Chondrocyte (in vitro differentiated cells): ENCODE data around the gene RPS6KA6. TPM values are rescaled to one million over a fixed set of nuclear protein-coding genes. Genes with fewer than 3 reads are reported as not detected.

ENCODE experiments used
- DNase-seq: peaks from one replicate; pipeline ENCODE4 v3.0.0; 2021; ENCODE audit warnings: mixed read lengths, low spot score
- H3K27ac Mint-ChIP-seq: one replicate; pipeline ENCODE4 v1.8.0; 2021; ENCODE audit warnings: mild to moderate bottlenecking, moderate library complexity, mixed read lengths; ENCODE audit not compliant: unreplicated experiment
- H3K27me3 Mint-ChIP-seq: 2 replicates; pipeline ENCODE4 v1.8.0; 2021; ENCODE audit warnings: low read depth, mixed read lengths
- H3K36me3 Mint-ChIP-seq: 2 replicates; pipeline ENCODE4 v1.8.0; 2021; ENCODE audit warnings: low read depth, mixed read lengths
- H3K4me1 Mint-ChIP-seq: 2 replicates; pipeline ENCODE4 v1.8.0; 2021; ENCODE audit warnings: low read depth, mild to moderate bottlenecking, mixed read lengths
- H3K4me3 Mint-ChIP-seq: one replicate; pipeline ENCODE4 v1.8.0; 2021; ENCODE audit warnings: mild to moderate bottlenecking, moderate library complexity, mixed read lengths; ENCODE audit not compliant: unreplicated experiment
- H3K9me3 Mint-ChIP-seq: 2 replicates; pipeline ENCODE4 v1.8.0; 2021; ENCODE audit warnings: low read depth, mixed read lengths
- CTCF ChIP-seq: fragments of 200-600 bp; sonication (generic); IDR thresholded peaks from 2 replicates; pipeline ENCODE4 v1.5.0; 2021; ENCODE audit warnings: antibody characterized with exemption, mild to moderate bottlenecking, moderate library complexity
- total RNA-seq: library from RNA; stranded (reverse); gene quantifications from 3 replicates; pipeline ENCODE4 v1.2.1, GENCODE V29; 2021

RPS6KA6 gene
- total RNA-seq, 1 donor from 2014 or later = 2.5 TPM

GRCh38 chrX:84160736-84161135, 27.3 kb downstream of the RPS6KA6 start:
- H3K27ac Mint-ChIP-seq = no peak overlapping the region
- no peak for DNase-seq
- H3K27me3 Mint-ChIP-seq = no peaks in the 10 kb centered on the region
- no peaks in the 10 kb centered on the region for H3K9me3 Mint-ChIP-seq
- H3K4me1 Mint-ChIP-seq = peaks cover 6% of the 10 kb centered on the region
- no peaks in the 10 kb centered on the region for H3K36me3 Mint-ChIP-seq
- TF ChIP-seq CTCF = no peak
- H3K4me3 Mint-ChIP-seq = no peak overlapping the region

- Mint-ChIP-seq H3K4me3 (no peak overlapping the region), H3K27ac (no peak overlapping the region), H3K9me3 (no peaks in the 10 kb centered on the region), H3K36me3 (no peaks in the 10 kb centered on the region), H3K4me1 (no peaks in the 10 kb centered on the region), H3K27me3 (no peaks in the 10 kb centered on the region)
- TF ChIP-seq CTCF = no peak
- no peak for DNase-seq
Observed at GRCh38 chrX:84156821-84157220, 31.2 kb downstream of the RPS6KA6 start.

- Mint-ChIP-seq H3K4me3 (no peak overlapping the region), H3K9me3 (no peaks in the 10 kb centered on the region), H3K4me1 (no peaks in the 10 kb centered on the region), H3K27ac (no peak overlapping the region), H3K36me3 (no peaks in the 10 kb centered on the region), H3K27me3 (no peaks in the 10 kb centered on the region)
- no peak for DNase-seq
- TF ChIP-seq CTCF = no peak
Observed at GRCh38 chrX:84155938-84156337, 32.1 kb downstream of the RPS6KA6 start.

- Mint-ChIP-seq H3K27me3 (no peaks in the 10 kb centered on the region), H3K9me3 (peaks cover 9% of the 10 kb centered on the region), H3K4me3 (no peak overlapping the region), H3K36me3 (no peaks in the 10 kb centered on the region), H3K27ac (no peak overlapping the region), H3K4me1 (no peaks in the 10 kb centered on the region)
- no peak for DNase-seq
- TF ChIP-seq CTCF = no peak
Observed at GRCh38 chrX:84153538-84153937, 34.5 kb downstream of the RPS6KA6 start.

- Mint-ChIP-seq H3K36me3 (no peaks in the 10 kb centered on the region), H3K4me1 (no peaks in the 10 kb centered on the region), H3K27me3 (no peaks in the 10 kb centered on the region), H3K9me3 (peaks cover 12% of the 10 kb centered on the region), H3K4me3 (no peak overlapping the region), H3K27ac (no peak overlapping the region)
- no peak for DNase-seq
- TF ChIP-seq CTCF = no peak
Observed at GRCh38 chrX:84144991-84145390, 43.0 kb downstream of the RPS6KA6 start.
